Uterus (tissue), 4 donors: Measurements from ENCODE around the gene RANBP17. TPM values are rescaled to one million over a fixed set of nuclear protein-coding genes. Genes with fewer than 3 reads are reported as not detected.

Experiments
- DNase-seq, 2 donors: peaks; one replicate each; pipeline ENCODE4 v3.0.0-alpha.2; 2019 to 2020
- H3K27ac ChIP-seq, 2 donors: fragments of 200-600 bp; sonication (generic); 1 replicate in 1 of 2; 2 replicates in 1 of 2; pipeline ENCODE4 v1.5.1; 2016 to 2018
- H3K27me3 ChIP-seq, 2 donors: fragments of 200-600 bp; sonication (generic); one replicate each; pipeline ENCODE4 v1.5.1; 2018 to 2019; ENCODE audit warnings: control low read depth in 1 of 2
- H3K36me3 ChIP-seq, 2 donors: fragments of 200-600 bp; sonication (generic); one replicate each; pipeline ENCODE4 v1.5.1; 2019; ENCODE audit warnings: control low read depth in 1 of 2
- H3K4me1 ChIP-seq, 2 donors: fragments of 200-600 bp; sonication (generic); one replicate each; pipeline ENCODE4 v1.5.1; 2018 to 2019; ENCODE audit warnings: control low read depth in 1 of 2
- H3K4me3 ChIP-seq, 2 donors: fragments of 200-600 bp; sonication (generic); 1 replicate in 1 of 2; 2 replicates in 1 of 2; pipeline ENCODE4 v1.5.1; 2018 to 2019; ENCODE audit warnings: mild to moderate bottlenecking in 1 of 2
- H3K9me3 ChIP-seq, 2 donors: fragments of 200-600 bp; sonication (generic); one replicate each; pipeline ENCODE4 v1.5.1; 2019; ENCODE audit warnings: control low read depth in 1 of 2
- POLR2A ChIP-seq, 2 donors: fragments of 450-650 bp; IDR thresholded peaks; one replicate each; pipeline ENCODE4 v1.6.1; 2016; ENCODE audit warnings: antibody characterized with exemption in 2 of 2, mild to moderate bottlenecking in 1 of 2, moderate library complexity in 1 of 2
- intact Hi-C: fragments of 100-400 bp; cut with DNase I; formaldehyde crosslinking; loops from one replicate; pipeline ENCODE4 v1.15.1; 2023; ENCODE audit warnings: low total_unique reads
- total RNA-seq, 4 donors: library from RNA; depleted of rRNA in 3 of 4; stranded (reverse); fragments of >200 nt in 3 of 4; gene quantifications; one replicate each; pipeline versions ENCODE4 v1.1.0 to v1.2.4, GENCODE V29; 2014 to 2023
- TF ChIP-seq, protein P1 (sequence below), 4 experiments: fragments of 200-600 bp in 2 of 4; fragments of 450-650 bp in 2 of 4; sonication (generic) in 2 of 4; IDR thresholded peaks; one replicate each; pipeline ENCODE4 v1.5.1; 2016 to 2019; ENCODE audit warnings: antibody characterized with exemption in 4 of 4, mild to moderate bottlenecking in 2 of 4, moderate library complexity in 1 of 4
- donor health status: DM: yes; HTN: yes; CAD: no.

Gene RANBP17
- total RNA-seq, 4 donors from 2014 or later, result 1.8 to 72.8 (median 7.6) TPM

- no peaks in the 10 kb centered on the region for H3K9me3 ChIP-seq
- DNase-seq, result no peak
- no peaks in the 10 kb centered on the region for H3K27me3 ChIP-seq
- H3K36me3 ChIP-seq, result no peaks in the 10 kb centered on the region
- TF ChIP-seq, protein P1, sequence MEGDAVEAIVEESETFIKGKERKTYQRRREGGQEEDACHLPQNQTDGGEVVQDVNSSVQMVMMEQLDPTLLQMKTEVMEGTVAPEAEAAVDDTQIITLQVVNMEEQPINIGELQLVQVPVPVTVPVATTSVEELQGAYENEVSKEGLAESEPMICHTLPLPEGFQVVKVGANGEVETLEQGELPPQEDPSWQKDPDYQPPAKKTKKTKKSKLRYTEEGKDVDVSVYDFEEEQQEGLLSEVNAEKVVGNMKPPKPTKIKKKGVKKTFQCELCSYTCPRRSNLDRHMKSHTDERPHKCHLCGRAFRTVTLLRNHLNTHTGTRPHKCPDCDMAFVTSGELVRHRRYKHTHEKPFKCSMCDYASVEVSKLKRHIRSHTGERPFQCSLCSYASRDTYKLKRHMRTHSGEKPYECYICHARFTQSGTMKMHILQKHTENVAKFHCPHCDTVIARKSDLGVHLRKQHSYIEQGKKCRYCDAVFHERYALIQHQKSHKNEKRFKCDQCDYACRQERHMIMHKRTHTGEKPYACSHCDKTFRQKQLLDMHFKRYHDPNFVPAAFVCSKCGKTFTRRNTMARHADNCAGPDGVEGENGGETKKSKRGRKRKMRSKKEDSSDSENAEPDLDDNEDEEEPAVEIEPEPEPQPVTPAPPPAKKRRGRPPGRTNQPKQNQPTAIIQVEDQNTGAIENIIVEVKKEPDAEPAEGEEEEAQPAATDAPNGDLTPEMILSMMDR (IDR thresholded peaks at IDR 0.05), result no peak
- TF ChIP-seq POLR2A (IDR thresholded peaks at IDR 0.05), result no peak
- H3K4me1 ChIP-seq, result no peaks in the 10 kb centered on the region
- no peak overlapping the region for H3K4me3 ChIP-seq
- no peak overlapping the region for H3K27ac ChIP-seq
- intact Hi-C loops, result no loop called here
Observed at GRCh38 chr5:170937072-170937471, 75.3 kb downstream of the RANBP17 start.

DNA sequence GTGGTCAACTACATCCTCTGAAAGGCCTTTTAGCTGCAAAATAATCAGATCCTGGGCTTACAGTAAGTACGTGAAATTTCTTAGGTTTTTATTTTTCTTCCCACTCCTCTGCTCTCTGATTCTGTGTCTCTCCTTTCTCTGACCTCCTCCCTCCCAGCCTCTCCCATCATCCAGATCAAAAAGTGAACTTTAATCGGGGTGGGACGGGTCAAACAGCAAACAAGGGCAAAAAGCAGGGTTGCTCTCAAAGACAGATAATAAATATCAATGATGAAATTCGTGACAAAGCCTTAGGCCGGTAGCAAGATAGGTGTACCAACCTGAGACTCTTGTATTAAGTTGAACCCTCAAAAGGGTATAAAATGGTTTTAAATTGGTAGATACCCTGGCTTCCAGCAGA is 76.1 kb downstream of the RANBP17 start:
- Histone ChIP-seq H3K27me3 (no peaks in the 10 kb centered on the region), H3K36me3 (no peaks in the 10 kb centered on the region), H3K27ac (no peak overlapping the region), H3K4me3 (no peak overlapping the region), H3K9me3 (no peaks in the 10 kb centered on the region), H3K4me1 (no peaks in the 10 kb centered on the region)
- no peak for DNase-seq
- TF ChIP-seq, protein P1 (IDR thresholded peaks at IDR 0.05), result no peak
- no peak for TF ChIP-seq POLR2A (IDR thresholded peaks at IDR 0.05)
- intact Hi-C loops, result no loop called here

GRCh38 chr5:170939178-170939577 is 77.4 kb downstream of the RANBP17 start:
- TF ChIP-seq, protein P1 (IDR thresholded peaks at IDR 0.05), result no peak
- TF ChIP-seq POLR2A (IDR thresholded peaks at IDR 0.05), result no peak
- intact Hi-C loops, result no loop called here
- Histone ChIP-seq H3K36me3 (no peaks in the 10 kb centered on the region), H3K27ac (no peak overlapping the region), H3K27me3 (no peaks in the 10 kb centered on the region), H3K4me3 (no peak overlapping the region), H3K4me1 (no peaks in the 10 kb centered on the region), H3K9me3 (no peaks in the 10 kb centered on the region)
- DNase-seq, result no peak

DNA sequence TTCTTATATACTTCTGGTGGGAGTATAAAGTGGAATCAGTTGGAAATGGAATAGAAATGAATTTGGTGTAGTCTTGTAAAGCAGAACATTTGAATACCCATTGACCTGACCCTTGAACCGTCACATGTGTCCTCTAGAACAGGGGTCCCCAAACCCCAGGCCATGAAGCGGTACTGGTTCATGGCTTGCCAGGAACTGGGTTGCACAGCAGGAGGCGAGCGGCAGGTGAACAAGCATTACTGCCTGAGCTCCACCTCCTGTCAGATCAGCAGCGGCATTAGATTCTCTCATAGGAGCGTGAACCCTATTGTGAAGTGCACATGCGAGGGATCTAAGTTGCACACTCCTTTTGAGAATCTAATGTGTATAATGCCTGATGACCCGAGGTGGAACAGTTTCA is 80.0 kb downstream of the RANBP17 start:
- intact Hi-C loops, result no loop called here
- no peak for DNase-seq
- TF ChIP-seq POLR2A (IDR thresholded peaks at IDR 0.05), result no peak
- TF ChIP-seq, protein P1 (IDR thresholded peaks at IDR 0.05), result no peak
- Histone ChIP-seq H3K4me3 (no peak overlapping the region), H3K9me3 (no peaks in the 10 kb centered on the region), H3K27ac (no peak overlapping the region), H3K27me3 (no peaks in the 10 kb centered on the region), H3K4me1 (no peaks in the 10 kb centered on the region), H3K36me3 (no peaks in the 10 kb centered on the region)

GRCh38 chr5:170945275-170945674 is 83.5 kb downstream of the RANBP17 start:
- H3K36me3 ChIP-seq, result no peaks in the 10 kb centered on the region
- TF ChIP-seq, protein P1 (IDR thresholded peaks at IDR 0.05), result no peak
- no peak for TF ChIP-seq POLR2A (IDR thresholded peaks at IDR 0.05)
- no peaks in the 10 kb centered on the region for H3K4me1 ChIP-seq
- no peaks in the 10 kb centered on the region for H3K27me3 ChIP-seq
- H3K4me3 ChIP-seq, result no peak overlapping the region
- intact Hi-C loops, result no loop called here
- no peak for DNase-seq
- H3K27ac ChIP-seq, result no peak overlapping the region
- H3K9me3 ChIP-seq, result no peaks in the 10 kb centered on the region
